WERI-Rb-1 (cell line): Measurements from ENCODE around the gene KCNAB1.

ENCODE experiments used
- DNase-seq: peaks from one replicate; pipeline ENCODE4 v3.0.0-alpha.2; 2020
- H3K27ac ChIP-seq: fragments of 250-450 bp; sonication (Bioruptor Pico); 2 replicates; pipeline ENCODE4 v1.5.1; 2020; ENCODE audit warnings: mild to moderate bottlenecking, moderate library complexity
- H3K27me3 ChIP-seq: fragments of 250-450 bp; sonication (Bioruptor Pico); 2 replicates; pipeline ENCODE4 v1.5.1; 2021; ENCODE audit warnings: mild to moderate bottlenecking, low read depth, moderate library complexity; ENCODE audit not compliant: insufficient read depth, severe bottlenecking
- H3K36me3 ChIP-seq: fragments of 250-450 bp; sonication (Bioruptor Pico); 2 replicates; pipeline ENCODE4 v1.5.1; 2020; ENCODE audit warnings: mild to moderate bottlenecking, moderate library complexity
- H3K4me3 ChIP-seq: 2 replicates; pipeline ENCODE4 v1.5.1; 2011; ENCODE audit warnings: low read depth, mild to moderate bottlenecking, control low read depth, low read length
- H3K9me3 ChIP-seq: fragments of 250-450 bp; sonication (Bioruptor Pico); 2 replicates; pipeline ENCODE4 v1.5.1; 2021; ENCODE audit warnings: mild to moderate bottlenecking, moderate library complexity; ENCODE audit not compliant: severe bottlenecking
- CTCF ChIP-seq: IDR thresholded peaks from 2 replicates; pipeline ENCODE4 v1.5.1; 2011; ENCODE audit warnings: low read depth, mild to moderate bottlenecking, control low read depth, inconsistent platforms, low read length

Gene KCNAB1

GRCh38 chr3:156416846-156417558 lies 296.6 kb downstream of the KCNAB1 start:
- no peaks in the 10 kb centered on the region for H3K9me3 ChIP-seq
- peak; percentile 15 for DNase-seq
- no peaks in the 10 kb centered on the region for H3K36me3 ChIP-seq
- no peak overlapping the region for H3K4me3 ChIP-seq
- peaks cover 4% of the 10 kb centered on the region for H3K27me3 ChIP-seq
- H3K27ac ChIP-seq = no peak overlapping the region
- no peak for TF ChIP-seq CTCF

GRCh38 chr3:156417559-156418132 lies 297.3 kb downstream of the KCNAB1 start:
- no peak for TF ChIP-seq CTCF

GRCh38 chr3:156418428-156418827 lies 298.1 kb downstream of the KCNAB1 start:
- no peak overlapping the region for H3K4me3 ChIP-seq
- no peak for DNase-seq
- peaks cover 4% of the 10 kb centered on the region for H3K27me3 ChIP-seq
- no peaks in the 10 kb centered on the region for H3K9me3 ChIP-seq
- no peak for TF ChIP-seq CTCF
- no peaks in the 10 kb centered on the region for H3K36me3 ChIP-seq
- H3K27ac ChIP-seq = no peak overlapping the region

More at GRCh38 chr3:156417559-156418132, 297.3 kb downstream of the KCNAB1 start:
- Histone ChIP-seq H3K4me3 (no peak overlapping the region), H3K36me3 (no peaks in the 10 kb centered on the region), H3K27ac (no peak overlapping the region), H3K27me3 (peaks cover 4% of the 10 kb centered on the region), H3K9me3 (no peaks in the 10 kb centered on the region)
- DNase-seq = no peak

- DNase-seq = no peak
- Histone ChIP-seq H3K27me3 (no peaks in the 10 kb centered on the region), H3K4me3 (no peak overlapping the region), H3K27ac (no peak overlapping the region), H3K9me3 (no peaks in the 10 kb centered on the region), H3K36me3 (no peaks in the 10 kb centered on the region)
- TF ChIP-seq CTCF = no peak
These were observed 301.2 kb downstream of the KCNAB1 start for GRCh38 chr3:156421534-156421933.

GRCh38 chr3:156424758-156425157 lies 304.4 kb downstream of the KCNAB1 start:
- H3K27me3 ChIP-seq = no peaks in the 10 kb centered on the region
- no peak for TF ChIP-seq CTCF
- H3K9me3 ChIP-seq = no peaks in the 10 kb centered on the region
- H3K36me3 ChIP-seq = no peaks in the 10 kb centered on the region
- H3K4me3 ChIP-seq = no peak overlapping the region
- DNase-seq = no peak
- no peak overlapping the region for H3K27ac ChIP-seq
